GM21529 (cell line): ENCODE measurements around the gene GPR162.

Source experiments
- ATAC-seq: cut with Tn5 transposase; IDR thresholded peaks from one replicate; pipeline ENCODE4 v1.9.1; 2021; ENCODE audit not compliant: unreplicated experiment

The GPR162 gene

GRCh38 chr12:6787309-6787708 is 34.3 kb upstream of the GPR162 start:
- ATAC-seq, result no peak

GRCh38 chr12:6788972-6789924 is 32.4 kb upstream of the GPR162 start, which contains the start of gene CD4:
TSS of gene CD4 (plus strand) at chr12:6789528. CDS start at chr12:6800139, 10,611 bp downstream.
- no peak for ATAC-seq

- ATAC-seq, result no peak
Measured at GRCh38 chr12:6790496-6791150, 31.0 kb upstream of the GPR162 start.

- ATAC-seq, result no peak
Measured at GRCh38 chr12:6791931-6792520, 29.6 kb upstream of the GPR162 start.

- no peak for ATAC-seq
Measured at GRCh38 chr12:6792522-6793201, 29.0 kb upstream of the GPR162 start.

- ATAC-seq, result no peak
Measured at GRCh38 chr12:6795088-6795487, 26.5 kb upstream of the GPR162 start.

- ATAC-seq, result no peak
Measured at GRCh38 chr12:6796576-6796975, 25.0 kb upstream of the GPR162 start.

- ATAC-seq, result no peak
Measured at GRCh38 chr12:6799147-6799546, 22.5 kb upstream of the GPR162 start.

GRCh38 chr12:6807170-6807569 is 14.5 kb upstream of the GPR162 start:
- no peak for ATAC-seq

- ATAC-seq, result no peak
Measured at GRCh38 chr12:6809056-6809455, 12.6 kb upstream of the GPR162 start.

GRCh38 chr12:6810758-6811157 is 10.9 kb upstream of the GPR162 start:
- no peak for ATAC-seq

- no peak for ATAC-seq
Measured at GRCh38 chr12:6813363-6813762, 8.3 kb upstream of the GPR162 start.

- ATAC-seq, result no peak
Measured at GRCh38 chr12:6816598-6816997, 5.0 kb upstream of the GPR162 start.

- no peak for ATAC-seq
Measured at GRCh38 chr12:6817098-6817497, 4.5 kb upstream of the GPR162 start.

GRCh38 chr12:6817662-6818157 is 3.9 kb upstream of the GPR162 start:
- ATAC-seq, result no peak

GRCh38 chr12:6818222-6818621 is 3.4 kb upstream of the GPR162 start:
- no peak for ATAC-seq

GRCh38 chr12:6818645-6819044 is 3.0 kb upstream of the GPR162 start:
- no peak for ATAC-seq

- no peak for ATAC-seq
Measured at GRCh38 chr12:6819106-6820030, 2.3 kb upstream of the GPR162 start.

- ATAC-seq, result no peak
Measured at GRCh38 chr12:6820166-6820565, 1.5 kb upstream of the GPR162 start.
